HL-60 (cell line): ENCODE results near the gene RIPPLY1.

Source experiments
- DNase-seq, 2 experiments: peaks; one replicate each; pipeline ENCODE4 v3.0.0-alpha.2; 2010 to 2020; ENCODE audit warnings: low read depth in 1 of 2, low spot score in 1 of 2
- H3K27ac ChIP-seq: fragments of 250-450 bp; sonication (Bioruptor Pico); replicated peaks from 2 replicates; pipeline ENCODE4 v1.5.1; 2020; ENCODE audit warnings: mild to moderate bottlenecking, moderate library complexity
- H3K27me3 ChIP-seq: fragments of 250-450 bp; sonication (Bioruptor Pico); 2 replicates; pipeline ENCODE4 v1.5.1; 2021; ENCODE audit warnings: mild to moderate bottlenecking, moderate library complexity; ENCODE audit not compliant: insufficient read depth, poor library complexity, severe bottlenecking
- H3K4me3 ChIP-seq: replicated peaks from 2 replicates; pipeline ENCODE4 v1.5.1; 2011; ENCODE audit warnings: mild to moderate bottlenecking, control low read depth, low read length; ENCODE audit not compliant: insufficient read depth
- GABPA ChIP-seq: IDR thresholded peaks from 2 replicates; pipeline ENCODE4 v1.6.1; 2012; ENCODE audit warnings: low read depth
- POLR2AphosphoS5 ChIP-seq: IDR thresholded peaks from 2 replicates; pipeline ENCODE4 v1.6.1; 2012; ENCODE audit warnings: low read depth
- REST ChIP-seq: IDR thresholded peaks from 2 replicates; pipeline ENCODE4 v1.6.1; 2012; ENCODE audit warnings: low read depth; ENCODE audit not compliant: insufficient replicate concordance
- SPI1 ChIP-seq: IDR thresholded peaks from 2 replicates; pipeline ENCODE4 v1.6.1; 2012; ENCODE audit warnings: low read depth, mild to moderate bottlenecking, borderline replicate concordance
- TF ChIP-seq, protein P1 (sequence below): IDR thresholded peaks from one replicate; pipeline ENCODE4 v1.5.1; 2011; ENCODE audit warnings: low read length, control low read depth, inconsistent platforms; ENCODE audit not compliant: insufficient read depth

The RIPPLY1 gene

DNA sequence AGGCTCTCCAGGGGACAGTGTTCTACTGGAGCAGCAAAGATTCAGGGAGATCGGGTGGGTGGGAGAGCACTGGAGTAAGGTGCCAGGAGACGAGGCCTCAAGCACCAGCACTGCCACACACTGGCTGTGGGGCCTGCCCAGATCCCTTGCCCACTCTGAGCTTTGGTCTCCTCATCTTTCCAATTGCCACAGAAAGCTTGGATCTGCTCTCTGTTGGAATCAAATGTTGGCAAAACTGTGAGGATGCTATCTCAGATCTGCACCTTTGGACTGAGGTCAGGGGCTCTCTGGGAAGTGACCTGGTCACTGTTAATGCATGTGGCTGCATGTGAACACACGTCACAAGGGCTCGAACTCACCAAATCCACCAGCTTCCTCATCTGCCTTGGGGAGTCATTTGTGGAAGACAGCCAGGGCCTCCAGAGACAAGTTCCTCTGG is 1.3 kb downstream of the RIPPLY1 start:
- Histone ChIP-seq H3K4me3 (no peak overlapping the region), H3K27ac (no peak overlapping the region), H3K27me3 (no peaks in the 10 kb centered on the region)
- DNase-seq = no peak
- TF ChIP-seq, protein P1, sequence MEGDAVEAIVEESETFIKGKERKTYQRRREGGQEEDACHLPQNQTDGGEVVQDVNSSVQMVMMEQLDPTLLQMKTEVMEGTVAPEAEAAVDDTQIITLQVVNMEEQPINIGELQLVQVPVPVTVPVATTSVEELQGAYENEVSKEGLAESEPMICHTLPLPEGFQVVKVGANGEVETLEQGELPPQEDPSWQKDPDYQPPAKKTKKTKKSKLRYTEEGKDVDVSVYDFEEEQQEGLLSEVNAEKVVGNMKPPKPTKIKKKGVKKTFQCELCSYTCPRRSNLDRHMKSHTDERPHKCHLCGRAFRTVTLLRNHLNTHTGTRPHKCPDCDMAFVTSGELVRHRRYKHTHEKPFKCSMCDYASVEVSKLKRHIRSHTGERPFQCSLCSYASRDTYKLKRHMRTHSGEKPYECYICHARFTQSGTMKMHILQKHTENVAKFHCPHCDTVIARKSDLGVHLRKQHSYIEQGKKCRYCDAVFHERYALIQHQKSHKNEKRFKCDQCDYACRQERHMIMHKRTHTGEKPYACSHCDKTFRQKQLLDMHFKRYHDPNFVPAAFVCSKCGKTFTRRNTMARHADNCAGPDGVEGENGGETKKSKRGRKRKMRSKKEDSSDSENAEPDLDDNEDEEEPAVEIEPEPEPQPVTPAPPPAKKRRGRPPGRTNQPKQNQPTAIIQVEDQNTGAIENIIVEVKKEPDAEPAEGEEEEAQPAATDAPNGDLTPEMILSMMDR = no peak
- TF ChIP-seq POLR2AphosphoS5 = no peak
- no peak for TF ChIP-seq SPI1

DNA sequence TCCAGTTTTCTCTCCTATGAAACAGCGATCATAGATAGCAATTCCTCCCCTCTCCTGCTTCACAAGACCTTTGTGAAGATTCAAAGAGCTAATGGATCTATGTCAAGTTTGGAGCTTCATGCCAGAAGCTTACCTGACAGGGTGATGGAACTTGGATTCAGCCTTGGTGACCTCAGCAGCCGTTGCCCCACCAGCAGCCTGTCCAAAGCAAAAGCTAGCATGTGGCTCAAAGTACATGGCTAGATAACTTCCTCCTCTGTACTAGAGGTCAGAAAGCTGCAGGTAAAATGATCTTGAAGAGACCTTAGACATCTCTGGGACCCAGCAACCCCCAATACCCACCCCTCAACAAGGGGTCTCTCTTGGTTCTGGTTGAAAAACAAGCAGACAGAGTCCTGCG is 1.8 kb downstream of the RIPPLY1 start:
- DNase-seq = no peak
- no peaks in the 10 kb centered on the region for H3K27me3 ChIP-seq
- no peak overlapping the region for H3K27ac ChIP-seq
- no peak for TF ChIP-seq REST
- TF ChIP-seq, protein P1 = no peak
- TF ChIP-seq SPI1 = no peak
- no peak for TF ChIP-seq POLR2AphosphoS5
- TF ChIP-seq GABPA = no peak
- H3K4me3 ChIP-seq = no peak overlapping the region

DNA sequence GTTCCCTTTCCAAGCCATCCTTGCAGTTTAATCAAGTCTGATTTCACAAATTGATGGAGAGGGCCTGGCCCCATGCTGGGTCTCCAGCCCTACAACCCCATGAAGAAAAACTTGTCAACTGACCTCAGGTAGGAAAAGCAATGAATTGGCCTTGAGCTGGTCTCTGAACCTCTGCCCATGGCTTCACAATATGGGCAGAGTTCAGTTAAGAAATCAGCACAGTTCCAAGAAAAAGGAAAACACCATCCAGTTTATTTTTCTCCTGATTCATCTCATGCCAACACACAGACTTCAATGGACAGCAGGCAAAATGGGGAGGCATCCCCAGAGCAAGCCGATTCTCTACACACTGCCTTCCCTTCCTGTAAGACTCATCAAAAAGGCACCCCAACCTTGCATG is 3.3 kb downstream of the RIPPLY1 start:
- no peak overlapping the region for H3K4me3 ChIP-seq
- TF ChIP-seq, protein P1 = no peak
- TF ChIP-seq POLR2AphosphoS5 (no peak), SPI1 (no peak), REST (no peak), GABPA (no peak)
- H3K27me3 ChIP-seq = no peaks in the 10 kb centered on the region
- no peak overlapping the region for H3K27ac ChIP-seq
- DNase-seq = no peak

DNA sequence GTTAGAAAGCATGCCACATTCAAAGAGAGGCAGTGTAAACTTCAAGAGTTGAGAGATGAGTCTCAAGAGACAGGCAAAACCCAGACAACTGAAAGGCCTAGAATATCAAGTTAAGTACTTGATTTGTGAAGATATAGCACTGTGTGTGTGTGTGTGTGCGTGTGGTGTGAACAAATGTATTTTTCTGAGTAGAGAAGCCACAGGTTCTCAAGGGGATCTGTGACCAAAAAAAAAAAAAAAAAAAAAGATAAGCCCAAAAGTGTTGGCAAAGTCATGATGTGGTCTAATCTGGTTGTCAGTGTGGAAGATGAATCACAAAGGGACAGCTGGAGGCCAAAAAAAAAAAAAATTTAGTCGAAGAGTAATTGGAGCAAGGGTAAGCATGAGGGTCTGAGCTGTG is 3.9 kb downstream of the RIPPLY1 start:
- no peaks in the 10 kb centered on the region for H3K27me3 ChIP-seq
- TF ChIP-seq, protein P1 = no peak
- TF ChIP-seq POLR2AphosphoS5 = no peak
- no peak for TF ChIP-seq SPI1
- no peak for TF ChIP-seq GABPA
- TF ChIP-seq REST = no peak
- DNase-seq = no peak
- H3K27ac ChIP-seq = no peak overlapping the region
- H3K4me3 ChIP-seq = no peak overlapping the region
